Liver (tissue), 9 donors: ENCODE data around the gene P2RX5. TPM values are rescaled to one million over a fixed set of nuclear protein-coding genes. Genes with fewer than 3 reads are reported as not detected.

ENCODE experiments used
- DNase-seq: peaks from one replicate; pipeline ENCODE4 v3.0.0-alpha.2; 2017; ENCODE audit warnings: low spot score
- H3K27ac ChIP-seq, 2 donors: one replicate each; pipeline ENCODE4 v1.7.0; 2013; ENCODE audit warnings: inconsistent platforms in 2 of 2, low read length in 2 of 2, control low read depth in 1 of 2, low read depth in 1 of 2, mild to moderate bottlenecking in 1 of 2
- H3K27me3 ChIP-seq, 4 donors: one replicate each; pipeline versions ENCODE4 v1.6.1 to v1.7.0; 2013; ENCODE audit warnings: low read length in 3 of 4, inconsistent platforms in 1 of 4, mild to moderate bottlenecking in 1 of 4, moderate library complexity in 1 of 4; ENCODE audit not compliant: control insufficient read depth in 4 of 4, insufficient read depth in 4 of 4
- H3K36me3 ChIP-seq, 4 donors: one replicate each; pipeline versions ENCODE4 v1.6.1 to v1.7.0; 2013; ENCODE audit warnings: low read length in 3 of 4, mild to moderate bottlenecking in 3 of 4, low read depth in 1 of 4, moderate library complexity in 1 of 4; ENCODE audit not compliant: control insufficient read depth in 4 of 4, insufficient read depth in 3 of 4
- H3K4me1 ChIP-seq, 4 donors: one replicate each; pipeline versions ENCODE4 v1.6.1 to v1.7.0; 2013; ENCODE audit warnings: low read length in 3 of 4, mild to moderate bottlenecking in 3 of 4, moderate library complexity in 1 of 4; ENCODE audit not compliant: control insufficient read depth in 4 of 4, insufficient read depth in 4 of 4
- H3K4me3 ChIP-seq, 3 donors: one replicate each; pipeline versions ENCODE4 v1.6.1 to v1.7.0; 2013; ENCODE audit warnings: low read length in 3 of 3, control low read depth in 1 of 3, low read depth in 1 of 3, mild to moderate bottlenecking in 1 of 3
- H3K9ac ChIP-seq, 2 donors: one replicate each; pipeline ENCODE4 v1.7.0; 2013; ENCODE audit warnings: low read length in 2 of 2, mild to moderate bottlenecking in 2 of 2, moderate library complexity in 2 of 2, control low read depth in 1 of 2, low read depth in 1 of 2
- H3K9me3 ChIP-seq, 4 donors: one replicate each; pipeline versions ENCODE4 v1.6.1 to v1.7.0; 2013; ENCODE audit warnings: low read length in 3 of 4; ENCODE audit not compliant: control insufficient read depth in 4 of 4
- EGR1 ChIP-seq, 2 donors: IDR thresholded peaks; 2 replicates each; pipeline ENCODE4 v1.6.1; 2016 to 2018; ENCODE audit warnings: antibody characterized with exemption in 2 of 2, low read depth in 2 of 2
- FOXA1 ChIP-seq: IDR thresholded peaks from 2 replicates; pipeline ENCODE4 v1.6.1; 2016; ENCODE audit warnings: antibody characterized with exemption
- FOXA2 ChIP-seq: IDR thresholded peaks from 2 replicates; pipeline ENCODE4 v1.6.1; 2016; ENCODE audit warnings: antibody characterized with exemption
- GABPA ChIP-seq, 2 donors: IDR thresholded peaks in 1 of 2; conservative IDR thresholded peaks in 1 of 2; 2 replicates each; pipeline ENCODE4 v1.6.1; 2016; ENCODE audit warnings: antibody characterized with exemption in 2 of 2, mild to moderate bottlenecking in 1 of 2, moderate library complexity in 1 of 2
- HNF4A ChIP-seq, 2 donors: conservative IDR thresholded peaks; 2 replicates each; pipeline ENCODE4 v1.6.1; 2016; ENCODE audit warnings: antibody characterized with exemption in 2 of 2, mild to moderate bottlenecking in 2 of 2
- HNF4G ChIP-seq: IDR thresholded peaks from 2 replicates; pipeline ENCODE4 v1.6.1; 2016; ENCODE audit warnings: antibody characterized with exemption
- JUND ChIP-seq, 2 donors: IDR thresholded peaks; 2 replicates each; pipeline ENCODE4 v1.6.1; 2016; ENCODE audit warnings: antibody characterized with exemption in 2 of 2
- NR2F2 ChIP-seq: IDR thresholded peaks from 2 replicates; pipeline ENCODE4 v1.6.1; 2016; ENCODE audit warnings: antibody characterized with exemption
- RAD21 ChIP-seq, 2 donors: IDR thresholded peaks; 2 replicates each; pipeline ENCODE4 v1.6.1; 2016; ENCODE audit warnings: antibody characterized with exemption in 2 of 2, mild to moderate bottlenecking in 2 of 2
- RXRA ChIP-seq, 2 donors: IDR thresholded peaks; 2 replicates each; pipeline ENCODE4 v1.6.1; 2017 to 2018; ENCODE audit warnings: antibody characterized with exemption in 2 of 2, mild to moderate bottlenecking in 1 of 2
- SP1 ChIP-seq: IDR thresholded peaks from 2 replicates; pipeline ENCODE4 v1.6.1; 2018; ENCODE audit warnings: antibody characterized with exemption, mild to moderate bottlenecking
- TAF1 ChIP-seq: conservative IDR thresholded peaks from 2 replicates; pipeline ENCODE4 v1.6.1; 2016; ENCODE audit warnings: antibody characterized with exemption, mild to moderate bottlenecking
- YY1 ChIP-seq: IDR thresholded peaks from 2 replicates; pipeline ENCODE4 v1.6.1; 2016; ENCODE audit warnings: antibody characterized with exemption, mild to moderate bottlenecking
- WGBS: extraction: QIAGEN DNeasy Blood & Tissue Kit; methylation state at CpG from one replicate; pipeline ENCODE4 v1.1.7; 2013; 5-methylcytosine and 5-hydroxymethylcytosine counted together
- polyA plus RNA-seq, 2 donors: library from polyadenylated mRNA; stranded (reverse) in 1 of 2; unstranded in 1 of 2; fragments of 200-250 nt in 1 of 2; fragments of >200 nt in 1 of 2; fragmentation: Nextera tagmentation in 1 of 2; extraction: Ambion mirVana in 1 of 2; gene quantifications; one replicate each; pipeline versions ENCODE4 v1.2.1 to v1.2.3, GENCODE V29; 2013 to 2015
- total RNA-seq, 2 donors: library from RNA; depleted of rRNA; stranded (reverse); fragments of >200 nt; gene quantifications; one replicate each; pipeline ENCODE4 v1.2.3, GENCODE V29; 2014
- TF ChIP-seq, protein P1 (sequence below): IDR thresholded peaks from 2 replicates; pipeline ENCODE4 v1.6.1; 2016; ENCODE audit warnings: antibody characterized with exemption
- TF ChIP-seq, protein P2 (sequence below): fragments of 150-350 bp; IDR thresholded peaks from 2 replicates; pipeline ENCODE4 v1.5.1; 2017; ENCODE audit warnings: improper control_type of control experiment, low read depth, low read length; ENCODE audit not compliant: missing input control
- TF ChIP-seq, protein P3 (sequence below): IDR thresholded peaks from 2 replicates; pipeline ENCODE4 v1.6.1; 2016; ENCODE audit warnings: antibody characterized with exemption, mild to moderate bottlenecking
- TF ChIP-seq, protein P4 (sequence below): IDR thresholded peaks from 2 replicates; pipeline ENCODE4 v1.6.1; 2016; ENCODE audit warnings: antibody characterized with exemption
- TF ChIP-seq, protein P5 (sequence below): IDR thresholded peaks from 2 replicates; pipeline ENCODE4 v1.6.1; 2016; ENCODE audit warnings: antibody characterized with exemption
- donor health status: healthy.
- donor health status: healthy.
- donor health status: healthy.
- donor health status: healthy.
- donor health status: healthy.

P2RX5 gene
- total and polyA plus RNA-seq, 4 donors = 0.31 to 1.8 (median 1.1) TPM

DNA sequence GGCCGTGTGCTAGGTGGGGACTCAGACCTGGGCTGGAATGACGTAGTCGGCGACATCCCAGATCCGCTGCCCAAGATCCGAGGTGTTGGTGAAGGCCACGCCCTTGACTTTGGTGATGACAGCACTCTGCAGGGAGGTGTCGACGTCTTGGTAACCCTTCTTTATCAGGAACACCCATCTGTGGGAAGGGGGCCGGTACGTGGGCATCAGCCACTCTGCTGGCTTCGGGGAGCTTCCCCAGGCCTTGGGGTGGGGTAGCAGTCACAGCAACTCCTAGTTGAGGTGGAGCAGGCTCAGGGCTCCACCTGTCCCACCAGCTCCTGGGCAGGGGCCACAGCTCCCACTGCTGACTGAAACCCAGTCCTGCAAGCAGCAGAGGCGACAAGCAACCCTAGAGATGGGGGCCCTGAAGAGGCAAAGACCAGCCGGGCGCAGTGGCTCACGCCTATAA, 4.3 kb downstream of the P2RX5 start:
- peaks cover 4 to 10% (median 9%) of the 10 kb centered on the region in 4 donors for H3K4me1 ChIP-seq
- H3K27ac ChIP-seq = no peak overlapping the region

More for the DNA sequence above, 4.3 kb downstream of the P2RX5 start:
- no peak for TF ChIP-seq FOXA1
- TF ChIP-seq, protein P1, sequence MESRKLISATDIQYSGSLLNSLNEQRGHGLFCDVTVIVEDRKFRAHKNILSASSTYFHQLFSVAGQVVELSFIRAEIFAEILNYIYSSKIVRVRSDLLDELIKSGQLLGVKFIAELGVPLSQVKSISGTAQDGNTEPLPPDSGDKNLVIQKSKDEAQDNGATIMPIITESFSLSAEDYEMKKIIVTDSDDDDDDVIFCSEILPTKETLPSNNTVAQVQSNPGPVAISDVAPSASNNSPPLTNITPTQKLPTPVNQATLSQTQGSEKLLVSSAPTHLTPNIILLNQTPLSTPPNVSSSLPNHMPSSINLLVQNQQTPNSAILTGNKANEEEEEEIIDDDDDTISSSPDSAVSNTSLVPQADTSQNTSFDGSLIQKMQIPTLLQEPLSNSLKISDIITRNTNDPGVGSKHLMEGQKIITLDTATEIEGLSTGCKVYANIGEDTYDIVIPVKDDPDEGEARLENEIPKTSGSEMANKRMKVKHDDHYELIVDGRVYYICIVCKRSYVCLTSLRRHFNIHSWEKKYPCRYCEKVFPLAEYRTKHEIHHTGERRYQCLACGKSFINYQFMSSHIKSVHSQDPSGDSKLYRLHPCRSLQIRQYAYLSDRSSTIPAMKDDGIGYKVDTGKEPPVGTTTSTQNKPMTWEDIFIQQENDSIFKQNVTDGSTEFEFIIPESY = no peak
- TF ChIP-seq RAD21 (IDR thresholded peaks at IDR 0.05) = no peak
- TF ChIP-seq, protein P2, sequence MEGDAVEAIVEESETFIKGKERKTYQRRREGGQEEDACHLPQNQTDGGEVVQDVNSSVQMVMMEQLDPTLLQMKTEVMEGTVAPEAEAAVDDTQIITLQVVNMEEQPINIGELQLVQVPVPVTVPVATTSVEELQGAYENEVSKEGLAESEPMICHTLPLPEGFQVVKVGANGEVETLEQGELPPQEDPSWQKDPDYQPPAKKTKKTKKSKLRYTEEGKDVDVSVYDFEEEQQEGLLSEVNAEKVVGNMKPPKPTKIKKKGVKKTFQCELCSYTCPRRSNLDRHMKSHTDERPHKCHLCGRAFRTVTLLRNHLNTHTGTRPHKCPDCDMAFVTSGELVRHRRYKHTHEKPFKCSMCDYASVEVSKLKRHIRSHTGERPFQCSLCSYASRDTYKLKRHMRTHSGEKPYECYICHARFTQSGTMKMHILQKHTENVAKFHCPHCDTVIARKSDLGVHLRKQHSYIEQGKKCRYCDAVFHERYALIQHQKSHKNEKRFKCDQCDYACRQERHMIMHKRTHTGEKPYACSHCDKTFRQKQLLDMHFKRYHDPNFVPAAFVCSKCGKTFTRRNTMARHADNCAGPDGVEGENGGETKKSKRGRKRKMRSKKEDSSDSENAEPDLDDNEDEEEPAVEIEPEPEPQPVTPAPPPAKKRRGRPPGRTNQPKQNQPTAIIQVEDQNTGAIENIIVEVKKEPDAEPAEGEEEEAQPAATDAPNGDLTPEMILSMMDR = no peak
- no peak for TF ChIP-seq JUND (IDR thresholded peaks at IDR 0.05)
- TF ChIP-seq, protein P3, sequence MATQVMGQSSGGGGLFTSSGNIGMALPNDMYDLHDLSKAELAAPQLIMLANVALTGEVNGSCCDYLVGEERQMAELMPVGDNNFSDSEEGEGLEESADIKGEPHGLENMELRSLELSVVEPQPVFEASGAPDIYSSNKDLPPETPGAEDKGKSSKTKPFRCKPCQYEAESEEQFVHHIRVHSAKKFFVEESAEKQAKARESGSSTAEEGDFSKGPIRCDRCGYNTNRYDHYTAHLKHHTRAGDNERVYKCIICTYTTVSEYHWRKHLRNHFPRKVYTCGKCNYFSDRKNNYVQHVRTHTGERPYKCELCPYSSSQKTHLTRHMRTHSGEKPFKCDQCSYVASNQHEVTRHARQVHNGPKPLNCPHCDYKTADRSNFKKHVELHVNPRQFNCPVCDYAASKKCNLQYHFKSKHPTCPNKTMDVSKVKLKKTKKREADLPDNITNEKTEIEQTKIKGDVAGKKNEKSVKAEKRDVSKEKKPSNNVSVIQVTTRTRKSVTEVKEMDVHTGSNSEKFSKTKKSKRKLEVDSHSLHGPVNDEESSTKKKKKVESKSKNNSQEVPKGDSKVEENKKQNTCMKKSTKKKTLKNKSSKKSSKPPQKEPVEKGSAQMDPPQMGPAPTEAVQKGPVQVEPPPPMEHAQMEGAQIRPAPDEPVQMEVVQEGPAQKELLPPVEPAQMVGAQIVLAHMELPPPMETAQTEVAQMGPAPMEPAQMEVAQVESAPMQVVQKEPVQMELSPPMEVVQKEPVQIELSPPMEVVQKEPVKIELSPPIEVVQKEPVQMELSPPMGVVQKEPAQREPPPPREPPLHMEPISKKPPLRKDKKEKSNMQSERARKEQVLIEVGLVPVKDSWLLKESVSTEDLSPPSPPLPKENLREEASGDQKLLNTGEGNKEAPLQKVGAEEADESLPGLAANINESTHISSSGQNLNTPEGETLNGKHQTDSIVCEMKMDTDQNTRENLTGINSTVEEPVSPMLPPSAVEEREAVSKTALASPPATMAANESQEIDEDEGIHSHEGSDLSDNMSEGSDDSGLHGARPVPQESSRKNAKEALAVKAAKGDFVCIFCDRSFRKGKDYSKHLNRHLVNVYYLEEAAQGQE = no peak
- TF ChIP-seq SP1 = no peak
- TF ChIP-seq HNF4G = no peak
- no peak for TF ChIP-seq HNF4A (conservative IDR thresholded peaks at IDR 0.05)
- no peak for TF ChIP-seq NR2F2
- TF ChIP-seq, protein P4, sequence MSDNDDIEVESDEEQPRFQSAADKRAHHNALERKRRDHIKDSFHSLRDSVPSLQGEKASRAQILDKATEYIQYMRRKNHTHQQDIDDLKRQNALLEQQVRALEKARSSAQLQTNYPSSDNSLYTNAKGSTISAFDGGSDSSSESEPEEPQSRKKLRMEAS = no peak
- TF ChIP-seq GABPA (IDR thresholded peaks at IDR 0.05 in 1 of 2, conservative IDR thresholded peaks at IDR 0.05 in 1 of 2) = no peak
- TF ChIP-seq FOXA2 = no peak
- TF ChIP-seq, protein P5, sequence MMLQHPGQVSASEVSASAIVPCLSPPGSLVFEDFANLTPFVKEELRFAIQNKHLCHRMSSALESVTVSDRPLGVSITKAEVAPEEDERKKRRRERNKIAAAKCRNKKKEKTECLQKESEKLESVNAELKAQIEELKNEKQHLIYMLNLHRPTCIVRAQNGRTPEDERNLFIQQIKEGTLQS = no peak
- no peak for TF ChIP-seq YY1
- TF ChIP-seq RXRA (IDR thresholded peaks at IDR 0.05) = no peak
- no peak for TF ChIP-seq EGR1 (IDR thresholded peaks at IDR 0.05; ENCODE audit: low read depth in 2 of 2)
- TF ChIP-seq TAF1 = no peak
- WGBS = 79% methylated on average over 16 of the region's 16 CpGs
- Histone ChIP-seq H3K9me3 (no peaks in the 10 kb centered on the region), H3K4me3 (no peak overlapping the region), H3K36me3 (no peaks in the 10 kb centered on the region), H3K9ac (no peak overlapping the region), H3K27me3 (no peaks in the 10 kb centered on the region)
- no peak for DNase-seq
